ENCODE measurements around the gene TMEM167A. TPM values are rescaled to one million over a fixed set of nuclear protein-coding genes. Genes with fewer than 3 reads are reported as not detected.
A peak's percentile ranks its signal among the peaks of the same experiment; 100 is the strongest.
"Not testable (repeated sequence)": the region's sequence is repeated elsewhere in the genome, so short reads cannot be mapped to it uniquely, and the experiment has no call there.

TMEM167A gene
- total RNA-seq, 1 experiment from 2014 or later, result 139 TPM

DNA sequence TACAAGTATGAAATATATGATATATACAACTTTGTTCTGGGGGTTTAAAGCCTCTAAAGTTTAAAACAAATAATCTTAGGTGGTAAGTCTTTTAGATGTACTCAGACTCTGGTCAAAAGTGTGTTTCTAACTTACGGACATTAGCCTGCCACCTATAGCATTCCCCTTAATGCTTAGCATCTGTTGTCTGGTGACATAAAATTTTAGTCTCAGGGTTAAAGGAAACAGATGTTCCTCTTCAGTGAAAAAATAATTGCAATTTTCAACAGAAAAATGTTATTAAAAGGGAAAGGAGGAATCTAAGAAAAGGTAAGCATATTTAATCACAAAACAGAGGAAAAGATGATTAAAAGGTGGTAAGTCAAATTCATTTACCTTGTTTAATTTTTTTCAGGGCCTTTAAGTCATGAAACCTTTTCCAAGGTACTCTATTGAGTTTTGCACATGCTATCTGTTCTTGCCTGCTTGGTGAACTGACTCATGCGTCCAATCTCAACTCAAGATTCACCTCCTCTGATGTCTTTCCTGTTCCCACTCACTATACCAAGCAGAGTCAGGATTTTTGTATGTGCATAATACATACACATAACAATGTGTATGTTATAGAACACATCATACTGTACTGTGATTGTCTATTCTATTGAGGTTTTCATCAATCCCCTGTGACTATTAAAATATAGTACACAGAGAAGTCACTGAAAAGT is 7.9 kb downstream of the TMEM167A start:
- Histone ChIP-seq H3K79me2 (ENCODE audit: insufficient read depth, low read length) (peaks cover 48% of the 10 kb centered on the region; the same call in 1 of the 2 replicates), H3K4me2 (ENCODE audit: insufficient read depth, insufficient read length, low read length) (no peak overlapping the region)

DNA sequence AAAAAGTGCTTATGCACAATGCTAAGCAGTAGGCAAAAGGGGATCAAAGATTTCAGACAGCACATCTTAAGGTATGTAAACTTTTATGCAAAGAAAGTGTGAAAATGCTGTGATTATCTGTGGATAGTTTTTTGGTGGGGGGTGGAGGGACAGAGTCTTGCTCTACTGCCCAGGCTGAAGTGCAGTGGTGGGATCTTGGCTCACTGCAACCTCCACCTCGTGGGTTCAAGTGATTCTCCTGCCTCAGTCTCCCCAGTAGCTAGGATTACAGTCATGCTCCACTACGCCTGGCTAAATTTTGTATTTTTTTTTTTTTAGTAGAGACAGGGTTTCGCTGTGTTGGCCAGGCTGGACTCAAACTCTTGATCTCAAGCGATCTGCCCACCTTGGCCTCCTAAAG is 9.8 kb downstream of the TMEM167A start:
- not testable (repeated sequence) for H3K56ac ChIP-seq (ENCODE audit: insufficient read length, low read depth, low read length); H2AFZ ChIP-seq (ENCODE audit: low read length); H3K79me1 ChIP-seq (ENCODE audit: insufficient read depth, low read depth, low read length, poor library complexity, severe bottlenecking); H3K9me3 Mint-ChIP-seq; H3K27ac ChIP-seq (ENCODE audit: insufficient read length, low read depth, low read length); H3K4me3 Mint-ChIP-seq; H3K9me3 ChIP-seq (ENCODE audit: control insufficient read depth, low read depth, low read length); H2AK5ac ChIP-seq (ENCODE audit: insufficient read length, low read length); H3K4me2 ChIP-seq (ENCODE audit: insufficient read depth, insufficient read length, low read length); H3K4ac ChIP-seq (ENCODE audit: low read depth, low read length); H4K91ac ChIP-seq (ENCODE audit: insufficient read length, low read depth, low read length); H2BK5ac ChIP-seq (ENCODE audit: insufficient read length, low read length); H4K5ac ChIP-seq (ENCODE audit: insufficient read length, low read depth, low read length); H2BK120ac ChIP-seq (ENCODE audit: low read depth, low read length, poor library complexity, severe bottlenecking); H2BK15ac ChIP-seq (ENCODE audit: low read depth, low read length); H3K18ac ChIP-seq (ENCODE audit: insufficient read length, low read depth, low read length); H3K23ac ChIP-seq (ENCODE audit: insufficient read length, low read depth, low read length); H3K27me3 Mint-ChIP-seq (ENCODE audit: low read depth); H3T11ph ChIP-seq (ENCODE audit: low read length); H3K23me2 ChIP-seq (ENCODE audit: insufficient read length, low read depth, low read length, poor library complexity, severe bottlenecking); H3K9ac ChIP-seq (ENCODE audit: extremely low read depth, insufficient read length, low read length); H3K4me1 ChIP-seq (ENCODE audit: insufficient read depth, low read length); H4K8ac ChIP-seq (replicated peaks; ENCODE audit: insufficient read length, low read depth, low read length); DNase-seq; H2BK12ac ChIP-seq (ENCODE audit: insufficient read length, low read depth, low read length); H3K27me3 ChIP-seq (ENCODE audit: insufficient read depth, low read length); H3K14ac ChIP-seq (ENCODE audit: insufficient read depth, low read length); H4K20me1 ChIP-seq (ENCODE audit: control insufficient read depth, insufficient read depth, insufficient read length); H2BK20ac ChIP-seq (ENCODE audit: low read depth, low read length, poor library complexity, severe bottlenecking)
- H3K36me3 Mint-ChIP-seq (ENCODE audit: insufficient read depth in 1 of 3, low read depth in 3 of 3), result peaks cover 0 to 15% (median 10%) of the 10 kb centered on the region in 3 experiments; a peak in 5 of 7 replicates
- peak overlapping the region in 1 of 3 experiments; percentile 80; a peak in 1 of 7 replicates for H3K27ac Mint-ChIP-seq
- H3K4me1 Mint-ChIP-seq, result peaks cover 42 to 48% of the 10 kb centered on the region in 2 experiments
- peaks cover 33% of the 10 kb centered on the region; the same call in 1 of the 2 replicates for H3K79me2 ChIP-seq (ENCODE audit: insufficient read depth, low read length)
- no CpG with 5 or more reads among the region's 4 CpGs for whole genome bisulfite sequencing (ENCODE audit: extremely low coverage, insufficient read length, low lambda C conversion rate)

More for the DNA sequence above, 7.9 kb downstream of the TMEM167A start:
- Histone ChIP-seq H3K27me3 (ENCODE audit: insufficient read depth, low read length) (no peaks in the 10 kb centered on the region), H2BK12ac (ENCODE audit: insufficient read length, low read depth, low read length) (no peak overlapping the region), H2BK15ac (ENCODE audit: low read depth, low read length) (no peak overlapping the region), H2BK5ac (ENCODE audit: insufficient read length, low read length) (no peak overlapping the region), H2AFZ (ENCODE audit: low read length) (no peak overlapping the region), H4K5ac (ENCODE audit: insufficient read length, low read depth, low read length) (no peak overlapping the region), H3K9me3 (ENCODE audit: control insufficient read depth, low read depth, low read length) (no peaks in the 10 kb centered on the region), H2BK20ac (ENCODE audit: low read depth, low read length, poor library complexity, severe bottlenecking) (no peak overlapping the region), H3T11ph (ENCODE audit: low read length) (no peak overlapping the region), H3K23me2 (ENCODE audit: insufficient read length, low read depth, low read length, poor library complexity, severe bottlenecking) (no peaks in the 10 kb centered on the region), H3K56ac (ENCODE audit: insufficient read length, low read depth, low read length) (no peak overlapping the region), H3K27ac (ENCODE audit: insufficient read length, low read depth, low read length) (no peak overlapping the region), H2AK5ac (ENCODE audit: insufficient read length, low read length) (no peak overlapping the region), H3K23ac (ENCODE audit: insufficient read length, low read depth, low read length) (no peak overlapping the region), H4K8ac (replicated peaks; ENCODE audit: insufficient read length, low read depth, low read length) (no peak overlapping the region), H2BK120ac (ENCODE audit: low read depth, low read length, poor library complexity, severe bottlenecking) (no peak overlapping the region), H4K91ac (ENCODE audit: insufficient read length, low read depth, low read length) (no peak overlapping the region), H3K4ac (ENCODE audit: low read depth, low read length) (no peak overlapping the region), H3K14ac (ENCODE audit: insufficient read depth, low read length) (no peak overlapping the region), H3K79me1 (ENCODE audit: insufficient read depth, low read depth, low read length, poor library complexity, severe bottlenecking) (no peaks in the 10 kb centered on the region), H4K20me1 (ENCODE audit: control insufficient read depth, insufficient read depth, insufficient read length) (no peaks in the 10 kb centered on the region), H3K4me1 (ENCODE audit: insufficient read depth, low read length) (no peaks in the 10 kb centered on the region; the same call in 1 of the 2 replicates), H3K18ac (ENCODE audit: insufficient read length, low read depth, low read length) (no peak overlapping the region), H3K9ac (ENCODE audit: extremely low read depth, insufficient read length, low read length) (no peak overlapping the region)
- no peaks in the 10 kb centered on the region for H3K27me3 Mint-ChIP-seq (ENCODE audit: low read depth)
- H3K9me3 Mint-ChIP-seq, result no peaks in the 10 kb centered on the region
- peaks cover 53 to 59% of the 10 kb centered on the region in 2 experiments for H3K4me1 Mint-ChIP-seq
- no CpG with 5 or more reads among the region's 2 CpGs for WGBS (ENCODE audit: extremely low coverage, insufficient read length, low lambda C conversion rate)
- TF ChIP-seq, protein P1, sequence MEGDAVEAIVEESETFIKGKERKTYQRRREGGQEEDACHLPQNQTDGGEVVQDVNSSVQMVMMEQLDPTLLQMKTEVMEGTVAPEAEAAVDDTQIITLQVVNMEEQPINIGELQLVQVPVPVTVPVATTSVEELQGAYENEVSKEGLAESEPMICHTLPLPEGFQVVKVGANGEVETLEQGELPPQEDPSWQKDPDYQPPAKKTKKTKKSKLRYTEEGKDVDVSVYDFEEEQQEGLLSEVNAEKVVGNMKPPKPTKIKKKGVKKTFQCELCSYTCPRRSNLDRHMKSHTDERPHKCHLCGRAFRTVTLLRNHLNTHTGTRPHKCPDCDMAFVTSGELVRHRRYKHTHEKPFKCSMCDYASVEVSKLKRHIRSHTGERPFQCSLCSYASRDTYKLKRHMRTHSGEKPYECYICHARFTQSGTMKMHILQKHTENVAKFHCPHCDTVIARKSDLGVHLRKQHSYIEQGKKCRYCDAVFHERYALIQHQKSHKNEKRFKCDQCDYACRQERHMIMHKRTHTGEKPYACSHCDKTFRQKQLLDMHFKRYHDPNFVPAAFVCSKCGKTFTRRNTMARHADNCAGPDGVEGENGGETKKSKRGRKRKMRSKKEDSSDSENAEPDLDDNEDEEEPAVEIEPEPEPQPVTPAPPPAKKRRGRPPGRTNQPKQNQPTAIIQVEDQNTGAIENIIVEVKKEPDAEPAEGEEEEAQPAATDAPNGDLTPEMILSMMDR (conservative IDR thresholded peaks at IDR 0.05), result no peak
- H3K27ac Mint-ChIP-seq, result peak overlapping the region in 1 of 3 experiments; percentile 78; a peak in 1 of 7 replicates
- H3K36me3 Mint-ChIP-seq (ENCODE audit: insufficient read depth in 1 of 3, low read depth in 3 of 3), result peaks cover 5 to 21% (median 11%) of the 10 kb centered on the region in 3 experiments; a peak in 5 of 7 replicates
- H3K4me3 Mint-ChIP-seq, result no peak overlapping the region
- no peak for DNase-seq
